HG03460 (cell line): ENCODE results near the gene VSTM2B.

ENCODE experiments used
- ATAC-seq: cut with Tn5 transposase; IDR thresholded peaks from one replicate; pipeline ENCODE4 v1.9.1; 2021; ENCODE audit not compliant: unreplicated experiment

Gene VSTM2B

DNA sequence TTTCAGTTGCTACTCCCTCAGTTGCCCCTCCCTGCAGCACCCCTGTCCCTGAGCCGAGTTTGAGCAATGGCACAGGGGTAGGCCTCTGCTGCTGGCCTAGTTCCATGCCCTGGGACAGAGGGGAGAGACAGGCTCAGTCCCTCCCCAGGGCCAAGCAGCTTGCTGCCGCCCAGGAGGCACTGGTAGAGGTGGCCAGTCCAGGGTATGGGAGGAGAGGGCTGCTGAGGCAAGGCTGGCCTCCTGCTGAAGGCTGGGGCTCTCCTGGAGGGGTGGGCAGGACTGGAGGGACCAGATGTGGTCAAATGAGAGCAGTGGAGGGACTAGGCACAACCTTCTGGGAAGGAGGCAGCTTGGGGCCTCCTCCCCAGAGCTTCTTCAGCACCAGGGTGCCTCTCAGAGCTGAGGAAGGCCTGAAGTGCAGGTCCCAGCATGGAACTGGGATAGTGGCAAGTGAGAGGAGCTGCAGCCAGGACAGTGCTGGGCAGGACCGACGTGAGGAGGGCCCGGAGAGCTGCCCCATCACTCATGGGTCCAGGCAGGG, 29.8 kb upstream of the VSTM2B start:
- ATAC-seq, result no peak

DNA sequence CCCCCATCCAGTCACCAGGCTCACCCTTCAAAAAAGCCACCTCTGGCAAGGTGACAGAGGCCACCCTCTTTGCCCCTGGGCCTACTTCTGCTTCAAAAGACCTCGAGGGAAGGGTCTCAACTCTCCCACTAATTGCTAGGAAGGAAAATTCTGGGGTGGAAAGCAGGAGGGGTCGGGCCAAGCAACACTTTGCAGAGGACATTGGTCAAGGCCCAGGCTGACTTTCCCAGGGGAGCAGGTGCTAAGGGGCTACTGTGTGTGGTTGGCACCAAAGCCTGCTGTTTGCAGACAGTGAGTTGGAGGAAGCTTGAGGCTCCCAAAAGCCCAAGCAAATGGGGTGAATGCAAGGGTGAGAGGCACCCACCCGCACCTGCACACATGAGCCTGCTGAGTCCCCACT, 28.6 kb upstream of the VSTM2B start:
- ATAC-seq, result no peak

GRCh38 chr19:29497686-29498436, 27.9 kb upstream of the VSTM2B start:
- ATAC-seq, result no peak

- no peak for ATAC-seq
Observed at GRCh38 chr19:29499261-29499920, 26.4 kb upstream of the VSTM2B start.

- ATAC-seq, result no peak
Observed at GRCh38 chr19:29499921-29500590, 25.7 kb upstream of the VSTM2B start.

DNA sequence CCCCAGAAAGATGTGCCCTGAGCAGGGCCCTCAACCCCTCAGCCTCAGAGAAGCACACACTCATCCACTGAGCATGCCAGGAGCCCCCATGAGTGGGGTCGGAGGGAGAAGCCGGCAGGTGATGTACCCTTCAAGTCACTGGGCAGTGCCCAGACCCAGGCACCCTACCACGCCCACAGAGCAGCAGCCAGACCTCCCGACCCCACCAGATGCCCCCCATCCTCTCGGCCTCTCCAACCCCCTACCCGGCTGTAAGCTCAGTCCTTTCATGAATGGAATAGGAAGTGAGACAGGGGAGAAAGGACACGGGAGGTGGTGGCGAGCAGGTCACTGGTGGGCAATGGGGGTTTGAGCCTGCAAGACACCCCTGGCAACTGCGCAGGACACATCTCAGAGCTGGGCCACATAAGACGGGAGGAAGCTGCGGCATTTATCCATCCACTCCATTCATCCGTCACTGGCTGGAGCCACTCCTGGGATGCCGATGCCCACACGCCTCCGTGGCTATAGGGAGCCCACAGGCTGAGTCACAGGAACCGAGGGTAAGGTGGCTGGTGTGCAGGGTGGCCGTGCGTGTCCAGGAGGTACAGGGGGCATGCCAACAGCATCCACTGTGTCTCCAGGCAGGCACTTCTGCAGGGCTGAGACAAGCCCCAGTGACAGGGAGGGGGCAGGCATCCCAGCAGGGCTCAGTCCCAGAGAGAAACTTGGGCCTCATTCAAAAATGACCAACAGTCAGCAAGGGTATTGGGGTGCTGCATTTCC, 23.8 kb upstream of the VSTM2B start:
- no peak for ATAC-seq

DNA sequence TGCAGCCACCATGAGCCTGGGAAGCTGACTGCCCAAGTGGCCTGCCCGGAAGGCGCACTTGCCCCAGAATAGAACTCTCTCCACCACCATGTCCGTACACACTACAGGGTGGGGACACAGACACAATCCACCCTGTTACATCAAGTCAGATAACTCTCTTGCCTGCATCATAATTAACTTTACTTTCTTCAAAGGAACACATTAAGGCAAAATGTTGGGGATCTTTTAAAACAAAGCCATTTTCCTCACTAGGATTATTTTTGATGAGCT, 23.3 kb upstream of the VSTM2B start:
- no peak for ATAC-seq

DNA sequence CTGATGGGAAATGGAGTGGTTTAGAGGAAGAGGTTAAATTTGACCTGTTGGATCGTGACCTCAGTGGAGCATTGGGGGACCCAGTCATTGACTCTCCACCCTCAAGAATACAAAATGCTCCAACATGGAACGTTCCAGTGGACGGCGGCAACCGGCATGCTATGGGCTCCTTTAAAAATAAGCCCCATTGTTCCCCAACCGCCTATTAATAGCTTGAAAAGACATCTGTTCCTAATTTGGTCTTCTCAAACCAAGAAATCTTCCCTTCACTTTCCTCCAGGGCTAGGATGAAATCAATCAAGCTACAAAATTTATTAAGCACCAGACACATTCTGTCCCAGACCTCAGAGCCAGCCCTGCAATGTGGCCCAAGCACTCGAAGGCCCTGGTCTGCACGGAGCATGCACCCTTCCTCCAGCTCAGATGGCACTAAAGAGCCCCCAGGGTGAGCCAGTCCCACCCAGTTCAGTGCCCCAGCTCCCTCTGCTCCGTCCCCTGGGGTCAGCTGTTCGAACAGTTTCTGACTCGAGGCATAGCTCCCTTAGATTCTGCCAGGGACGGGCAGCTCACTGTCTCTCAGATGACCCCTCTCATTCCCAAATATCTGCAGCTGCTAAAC, 22.5 kb upstream of the VSTM2B start:
- ATAC-seq, result no peak

DNA sequence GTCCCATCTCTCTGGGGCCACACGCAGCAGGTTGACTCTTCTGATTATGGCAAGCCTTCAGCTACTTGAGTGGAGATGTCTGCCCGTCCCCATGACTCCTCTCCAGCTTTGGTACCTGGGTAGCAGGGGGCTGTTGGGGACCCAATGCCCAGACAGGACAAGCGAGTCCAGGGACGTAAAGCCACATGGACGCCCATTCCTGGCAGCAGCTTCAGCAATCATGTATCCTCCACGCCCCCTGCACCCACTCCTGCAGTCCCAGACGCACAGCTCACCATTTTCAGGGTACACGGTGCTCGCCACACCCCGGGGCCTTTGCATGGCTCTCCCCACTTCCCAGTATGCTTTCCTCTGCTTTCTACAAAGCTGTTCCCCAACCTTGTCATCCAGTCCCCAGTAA, 22.0 kb upstream of the VSTM2B start:
- ATAC-seq, result no peak

DNA sequence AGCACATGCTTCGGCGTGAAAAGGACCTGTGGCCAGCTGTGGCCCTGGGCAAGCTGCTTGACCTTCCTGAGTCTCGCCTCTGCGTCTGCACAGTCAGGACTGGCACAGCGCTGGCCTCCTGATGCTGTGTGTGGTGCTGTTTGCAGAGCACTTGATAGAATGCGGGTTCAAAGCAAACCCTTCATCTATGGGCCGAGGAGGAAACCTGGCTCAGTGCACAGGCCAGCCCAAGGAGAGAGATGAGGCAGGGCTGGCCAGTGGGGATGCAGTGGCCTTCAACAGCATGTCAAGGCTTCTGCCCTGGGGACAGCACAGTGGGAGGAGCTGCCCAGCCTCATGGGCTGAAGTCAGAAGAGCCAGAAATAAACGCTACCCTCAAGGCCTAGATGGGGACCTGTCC, 21.3 kb upstream of the VSTM2B start:
- no peak for ATAC-seq

DNA sequence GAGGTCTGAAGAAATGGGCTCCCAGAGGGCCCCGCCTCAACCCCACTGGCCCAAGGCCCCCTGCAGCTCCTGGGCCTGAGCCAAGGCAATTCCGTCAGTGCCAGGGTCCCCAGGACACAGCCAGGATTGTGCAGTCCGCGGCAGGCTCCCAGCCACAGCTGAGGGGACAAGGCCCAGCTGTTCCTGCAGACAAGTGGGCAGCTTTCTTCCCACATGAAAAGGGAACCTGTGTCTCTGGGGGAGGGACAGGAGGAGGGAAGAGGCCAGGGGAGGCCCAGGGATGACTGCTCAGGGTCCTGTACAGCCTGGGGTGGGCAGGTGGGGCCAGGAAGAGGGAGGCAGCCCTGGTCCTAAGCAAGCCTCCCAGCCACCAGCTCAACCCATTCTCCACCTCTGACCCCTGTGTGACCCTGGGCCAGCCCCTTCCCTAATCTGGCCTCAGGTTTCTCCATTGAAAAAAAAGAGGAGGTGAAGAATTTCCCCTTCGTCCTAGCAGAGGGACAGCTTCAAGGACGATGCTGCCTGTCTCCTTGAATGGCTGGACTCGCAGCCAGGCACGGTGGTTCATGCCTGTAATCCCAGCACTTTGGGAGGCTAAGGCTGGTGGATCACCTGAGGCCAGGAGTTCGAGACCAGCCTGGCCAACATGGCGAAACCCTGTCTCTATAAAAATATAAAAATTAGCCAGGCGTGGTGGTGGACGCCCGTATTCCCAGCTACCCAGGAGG, 20.5 kb upstream of the VSTM2B start:
- no peak for ATAC-seq

GRCh38 chr19:29506619-29506911, 19.2 kb upstream of the VSTM2B start:
- no peak for ATAC-seq

GRCh38 chr19:29507081-29507860, 18.5 kb upstream of the VSTM2B start:
- no peak for ATAC-seq

GRCh38 chr19:29508181-29508580, 17.6 kb upstream of the VSTM2B start:
- ATAC-seq, result no peak

DNA sequence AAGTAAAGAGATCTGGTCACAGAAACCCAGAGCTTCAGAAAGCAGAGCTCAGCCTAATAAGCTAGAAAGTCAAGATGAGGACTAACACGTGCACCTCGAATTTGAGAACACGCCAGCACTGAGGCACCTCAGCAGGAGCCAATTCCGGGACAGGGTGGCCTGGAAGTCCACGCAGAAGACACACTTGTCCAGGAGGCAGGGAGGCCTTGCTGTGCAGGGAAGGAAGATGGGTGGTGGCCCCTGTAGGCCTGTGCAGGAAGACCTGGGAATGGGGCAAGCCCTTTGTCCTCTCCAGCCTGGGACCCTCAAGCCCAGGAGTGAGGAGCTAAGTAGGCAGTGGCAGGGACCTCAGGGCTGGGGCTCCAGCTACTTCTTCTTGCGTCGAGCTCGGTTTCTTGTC, 16.3 kb upstream of the VSTM2B start:
- ATAC-seq, result no peak

GRCh38 chr19:29510701-29511265, 15.0 kb upstream of the VSTM2B start:
- no peak for ATAC-seq

DNA sequence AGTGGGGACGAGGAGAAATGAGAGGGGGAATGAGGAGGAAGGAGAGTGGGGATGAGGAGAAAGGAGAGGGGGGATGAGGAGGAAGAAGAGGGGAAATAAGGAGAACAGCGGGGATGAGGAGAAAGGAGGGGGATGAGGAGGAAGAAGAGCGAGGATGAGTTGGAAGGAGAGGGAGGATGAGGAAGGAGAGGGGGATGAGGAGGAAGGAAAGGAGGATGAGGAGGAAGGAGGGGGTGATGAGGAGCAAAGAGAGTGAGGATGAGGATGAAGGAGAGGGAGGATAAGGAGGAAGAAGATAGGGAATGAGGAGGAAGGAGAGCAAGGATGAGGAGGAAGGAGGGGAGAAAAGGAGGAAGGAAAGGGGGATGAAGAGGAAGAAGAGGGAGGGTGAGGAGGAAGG, 14.0 kb upstream of the VSTM2B start:
- no peak for ATAC-seq

DNA sequence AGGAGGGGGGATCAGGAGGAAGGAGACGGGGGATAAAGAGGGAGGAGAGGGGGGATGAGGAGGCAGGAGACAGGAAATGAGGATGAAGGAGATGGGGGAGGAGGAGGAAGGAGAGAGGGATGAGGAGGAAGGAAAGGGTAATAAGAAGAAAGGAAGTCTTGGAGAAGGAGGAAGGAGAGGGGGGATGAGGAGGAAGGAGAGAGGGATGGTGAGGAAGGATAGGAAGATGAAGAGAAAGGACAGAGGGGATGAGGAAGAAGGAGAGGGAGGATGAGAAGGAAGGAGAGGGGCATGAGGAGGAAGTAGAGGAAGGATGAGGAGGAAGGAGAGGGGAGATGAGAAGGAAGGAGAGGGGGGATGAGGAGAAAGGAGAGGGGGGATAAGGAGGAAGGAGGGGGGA, 13.0 kb upstream of the VSTM2B start:
- no peak for ATAC-seq

DNA sequence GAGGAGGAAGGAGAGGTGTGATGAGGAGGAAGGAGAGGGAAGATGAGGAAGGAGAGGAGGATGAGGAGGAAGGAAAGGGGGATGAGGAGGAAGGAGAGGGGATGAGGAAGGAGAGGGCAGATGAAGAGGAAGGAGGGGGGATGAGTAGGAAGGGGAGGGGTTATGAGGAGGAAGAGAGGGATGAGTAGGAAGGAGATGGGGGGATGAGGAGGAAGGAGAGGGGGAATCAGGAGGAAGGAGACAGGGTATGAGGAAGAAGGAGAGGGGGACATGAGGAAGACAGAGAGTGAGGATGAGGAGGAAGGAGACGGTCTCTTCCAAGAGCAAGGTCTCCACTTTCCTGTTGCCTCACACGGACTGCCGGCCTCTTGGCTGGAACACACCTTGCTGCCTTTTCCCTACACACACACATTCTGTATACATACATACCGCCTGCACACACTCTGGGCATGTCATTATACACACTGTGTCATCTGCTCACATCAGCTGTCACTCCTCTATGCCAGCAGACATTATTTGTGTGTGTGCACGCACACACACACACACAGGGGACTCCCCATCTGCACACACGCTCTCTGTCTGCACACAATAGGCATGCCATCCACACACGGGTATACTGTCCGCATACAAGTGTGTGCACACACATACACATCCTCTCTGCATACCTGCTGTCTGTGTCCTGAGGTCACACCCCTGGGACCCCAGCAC, 11.1 kb upstream of the VSTM2B start:
- no peak for ATAC-seq
